ENCODE results near the gene SPACA4. TPM values are rescaled to one million over a fixed set of nuclear protein-coding genes. Genes with fewer than 3 reads are reported as not detected.
"Not testable (repeated sequence)": the region's sequence is repeated elsewhere in the genome, so short reads cannot be mapped to it uniquely, and the experiment has no call there.

The SPACA4 gene
- total RNA-seq, 1 experiment from 2014 or later = not detected

DNA sequence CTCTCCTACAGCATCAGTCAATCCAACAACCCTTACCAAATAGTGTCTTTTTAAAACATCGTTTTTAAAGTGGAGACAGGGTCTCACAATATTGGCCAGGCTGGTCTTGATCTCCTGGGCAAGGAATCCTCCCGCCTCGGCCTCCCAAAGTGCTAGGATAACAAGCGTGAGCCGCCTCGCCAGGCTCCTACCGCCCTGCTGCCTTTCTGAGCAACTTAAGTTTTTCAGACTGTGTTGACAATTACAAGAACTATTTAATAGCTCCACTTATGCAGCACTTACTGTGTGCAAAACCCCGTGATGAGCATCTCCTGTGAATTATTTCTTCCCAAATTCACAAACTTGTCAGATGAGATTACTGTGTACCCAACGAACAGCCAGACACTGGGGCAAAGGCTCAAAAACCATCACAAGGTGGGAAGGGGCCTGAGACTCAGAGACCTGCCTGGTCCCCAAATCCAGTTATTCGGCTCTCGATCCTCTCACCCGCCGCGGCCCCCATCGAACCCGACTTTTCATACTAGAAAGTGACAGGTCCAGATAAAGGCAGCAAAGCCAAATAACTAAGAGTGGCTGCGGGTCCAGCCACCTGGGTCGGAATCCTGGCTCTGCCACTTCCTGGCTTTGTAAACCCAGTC is 11.9 kb downstream of the SPACA4 start:
- DNase-seq (ENCODE audit: low read depth) = no peak

DNA sequence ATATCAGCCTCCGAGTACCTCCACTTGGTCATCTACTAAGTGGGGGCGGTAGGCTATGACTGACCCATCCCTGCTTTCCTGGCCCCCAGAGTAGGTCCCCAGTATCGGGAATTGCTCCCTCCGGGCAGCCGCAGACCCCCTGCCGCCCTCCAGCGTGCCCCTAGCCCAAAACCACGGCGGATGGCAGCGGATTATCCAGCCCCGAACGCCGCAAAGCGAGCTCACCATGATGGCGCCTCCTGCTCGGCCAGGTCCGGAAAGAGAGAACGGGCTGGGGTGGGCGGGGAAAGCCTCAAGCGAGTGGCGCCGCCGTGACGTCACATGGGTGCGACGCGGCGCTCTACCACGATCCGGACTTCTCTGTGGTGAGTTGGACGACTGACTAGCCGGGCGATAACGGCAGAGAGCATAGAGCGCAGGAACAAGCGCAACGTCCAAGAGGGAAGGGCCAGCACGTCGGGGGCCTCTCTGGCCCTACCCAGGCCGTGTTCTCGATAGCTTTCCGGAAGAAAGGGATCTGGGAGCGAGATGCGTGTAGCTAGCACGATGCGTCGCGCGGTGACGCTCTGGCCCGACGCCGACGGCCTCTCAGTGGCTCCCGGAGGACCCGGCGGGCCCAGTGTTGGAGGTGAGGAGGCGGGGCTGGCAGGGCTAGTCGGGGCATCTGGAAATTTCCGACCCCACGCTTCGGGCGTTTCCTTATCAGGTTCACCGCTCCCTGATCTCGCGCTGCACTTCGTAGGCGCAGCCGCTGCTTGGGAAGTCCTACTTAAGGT is 12.6 kb downstream of the SPACA4 start, which contains the start of the genes RPL18 and SPHK2:
TSS of gene RPL18 (minus strand) at position 263 of the 776 bp plus-strand sequence. CDS start at position 228, 35 bp downstream.
TSS of gene SPHK2 (plus strand) at position 591 of the 776 bp plus-strand sequence. CDS start 1,009 bp downstream, outside the sequence.
- peak; percentile 100 for DNase-seq (ENCODE audit: low read depth)

DNA sequence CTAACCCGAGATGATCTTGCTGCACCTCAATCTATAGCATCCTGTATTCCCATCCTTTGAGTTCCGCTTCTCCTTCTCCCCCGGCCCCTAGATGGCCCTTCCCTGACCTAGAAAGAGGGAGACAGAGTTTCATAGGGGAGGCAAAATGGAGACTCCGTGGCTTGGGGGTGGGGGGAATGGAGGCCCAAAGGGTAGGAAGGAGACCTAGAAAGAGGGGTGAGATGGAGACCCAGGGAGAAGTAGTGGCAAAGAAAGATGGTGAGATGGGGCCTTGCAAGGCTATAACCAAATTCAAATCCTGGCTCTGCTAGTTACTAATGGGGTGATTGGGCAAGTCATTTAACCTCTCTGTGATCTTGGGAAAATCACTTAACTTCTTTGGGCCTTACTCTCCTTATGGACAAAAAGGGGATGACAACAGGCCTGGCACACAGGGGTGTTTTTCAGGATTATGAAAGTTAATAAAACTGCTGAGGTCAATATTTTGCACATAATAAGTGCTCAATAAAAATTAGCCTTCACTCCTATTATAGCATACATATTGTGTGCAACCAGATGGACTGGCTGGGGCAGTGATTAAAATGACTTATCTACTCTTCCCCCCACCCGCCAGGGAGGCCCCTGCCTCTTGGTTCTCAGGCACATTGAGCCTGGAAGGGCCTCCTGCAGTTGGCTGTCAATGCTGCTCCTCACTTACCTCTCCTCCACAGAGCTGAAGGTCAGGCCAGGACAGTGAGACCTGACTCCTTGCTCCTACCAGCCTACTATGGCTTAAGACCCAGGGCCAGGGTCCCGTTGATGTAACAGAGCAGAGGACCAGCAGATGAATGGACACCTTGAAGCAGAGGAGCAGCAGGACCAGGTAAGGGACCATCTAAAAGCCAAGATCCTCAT is 13.4 kb downstream of the SPACA4 start:
- DNase-seq (ENCODE audit: low read depth) = no peak

GRCh38 chr19:48623556-48624066 is 17.1 kb downstream of the SPACA4 start:
- DNase-seq (ENCODE audit: low read depth) = no peak

DNA sequence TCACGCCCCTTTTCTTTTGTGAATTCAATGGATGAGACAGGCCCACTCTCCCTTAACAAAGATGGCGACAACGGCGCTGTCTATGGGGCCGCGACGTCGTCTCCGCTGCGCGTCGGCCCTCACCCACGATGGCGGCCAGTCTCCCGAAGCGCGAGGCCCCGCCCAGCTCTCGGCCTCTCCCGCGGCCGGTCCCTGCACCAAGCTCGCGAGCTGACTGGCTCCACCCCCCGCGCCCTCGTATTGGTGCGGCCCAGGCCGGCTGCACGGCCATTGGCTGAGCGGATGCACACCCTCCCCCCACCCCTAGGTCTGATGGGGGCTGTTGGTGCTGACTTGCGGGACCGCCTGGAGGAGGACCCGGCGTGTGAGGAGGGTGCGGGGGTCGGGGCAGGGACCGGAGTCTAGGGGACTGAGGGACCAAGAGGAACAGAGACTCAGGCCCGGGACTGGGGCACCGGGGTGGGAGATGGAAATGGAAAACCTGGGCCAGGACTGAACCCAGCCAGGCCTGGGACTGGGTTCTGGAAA is 17.6 kb downstream of the SPACA4 start:
- peak; percentile 97 for DNase-seq (ENCODE audit: low read depth)

GRCh38 chr19:48624791-48625723 is 18.5 kb downstream of the SPACA4 start:
- DNase-seq (ENCODE audit: low read depth) = no peak

- DNase-seq (ENCODE audit: low read depth) = no peak
These were observed 19.4 kb downstream of the SPACA4 start for GRCh38 chr19:48625891-48626327.

GRCh38 chr19:48627201-48627864 is 20.8 kb downstream of the SPACA4 start:
- no peak for DNase-seq (ENCODE audit: low read depth)

GRCh38 chr19:48627865-48628314 is 21.3 kb downstream of the SPACA4 start:
- DNase-seq (ENCODE audit: low read depth) = no peak

DNA sequence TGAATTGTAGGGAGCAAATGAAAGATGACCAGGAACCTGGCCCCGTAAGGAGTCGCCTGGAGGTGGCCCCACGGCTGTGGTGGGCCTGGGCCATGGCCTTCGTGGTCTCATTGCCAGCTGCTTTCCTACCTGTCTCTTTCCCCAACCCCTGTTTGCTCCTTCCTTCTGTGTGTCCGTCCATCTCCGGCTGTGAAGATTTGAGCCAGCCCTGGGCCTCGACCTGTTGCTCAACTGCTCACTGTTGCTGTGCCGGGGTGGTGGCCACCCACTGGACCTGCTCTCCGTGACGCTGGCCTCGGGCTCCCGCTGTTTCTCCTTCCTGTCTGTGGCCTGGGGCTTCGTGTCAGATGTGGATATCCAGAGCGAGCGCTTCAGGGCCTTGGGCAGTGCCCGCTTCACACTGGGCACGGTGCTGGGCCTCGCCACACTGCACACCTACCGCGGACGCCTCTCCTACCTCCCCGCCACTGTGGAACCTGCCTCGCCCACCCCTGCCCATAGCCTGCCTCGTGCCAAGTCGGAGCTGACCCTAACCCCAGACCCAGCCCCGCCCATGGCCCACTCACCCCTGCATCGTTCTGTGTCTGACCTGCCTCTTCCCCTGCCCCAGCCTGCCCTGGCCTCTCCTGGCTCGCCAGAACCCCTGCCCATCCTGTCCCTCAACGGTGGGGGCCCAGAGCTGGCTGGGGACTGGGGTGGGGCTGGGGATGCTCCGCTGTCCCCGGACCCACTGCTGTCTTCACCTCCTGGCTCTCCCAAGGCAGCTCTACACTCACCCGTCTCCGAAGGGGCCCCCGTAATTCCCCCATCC is 22.1 kb downstream of the SPACA4 start:
- DNase-seq (ENCODE audit: low read depth) = no peak

DNA sequence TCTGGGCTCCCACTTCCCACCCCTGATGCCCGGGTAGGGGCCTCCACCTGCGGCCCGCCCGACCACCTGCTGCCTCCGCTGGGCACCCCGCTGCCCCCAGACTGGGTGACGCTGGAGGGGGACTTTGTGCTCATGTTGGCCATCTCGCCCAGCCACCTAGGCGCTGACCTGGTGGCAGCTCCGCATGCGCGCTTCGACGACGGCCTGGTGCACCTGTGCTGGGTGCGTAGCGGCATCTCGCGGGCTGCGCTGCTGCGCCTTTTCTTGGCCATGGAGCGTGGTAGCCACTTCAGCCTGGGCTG is 22.7 kb downstream of the SPACA4 start:
- DNase-seq (ENCODE audit: low read depth) = no peak

GRCh38 chr19:48629599-48630295 is 23.2 kb downstream of the SPACA4 start:
- no peak for DNase-seq (ENCODE audit: low read depth)

- peak; percentile 53 for DNase-seq (ENCODE audit: low read depth)
These were observed 23.9 kb downstream of the SPACA4 start for GRCh38 chr19:48630296-48631063.

DNA sequence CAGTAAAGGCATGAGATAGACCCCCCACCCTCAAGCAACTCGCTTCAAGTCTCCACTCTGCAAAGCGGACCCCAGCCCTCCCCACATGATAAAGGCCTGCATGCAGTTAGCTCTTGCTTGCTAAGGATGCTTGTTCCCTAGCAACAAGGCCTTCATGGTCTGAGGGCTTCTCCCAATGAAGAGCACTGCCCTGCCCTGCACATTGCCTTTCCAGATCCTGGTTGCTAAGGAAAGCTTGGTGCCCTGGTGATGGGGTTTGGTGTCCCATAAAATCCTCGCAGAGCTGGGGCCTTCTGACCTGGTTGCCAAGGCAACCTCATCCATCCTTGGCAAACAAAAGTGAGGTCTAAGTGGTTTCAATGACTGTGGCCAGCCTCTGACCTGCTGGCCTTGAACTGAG is 24.7 kb downstream of the SPACA4 start:
- DNase-seq (ENCODE audit: low read depth) = no peak

DNA sequence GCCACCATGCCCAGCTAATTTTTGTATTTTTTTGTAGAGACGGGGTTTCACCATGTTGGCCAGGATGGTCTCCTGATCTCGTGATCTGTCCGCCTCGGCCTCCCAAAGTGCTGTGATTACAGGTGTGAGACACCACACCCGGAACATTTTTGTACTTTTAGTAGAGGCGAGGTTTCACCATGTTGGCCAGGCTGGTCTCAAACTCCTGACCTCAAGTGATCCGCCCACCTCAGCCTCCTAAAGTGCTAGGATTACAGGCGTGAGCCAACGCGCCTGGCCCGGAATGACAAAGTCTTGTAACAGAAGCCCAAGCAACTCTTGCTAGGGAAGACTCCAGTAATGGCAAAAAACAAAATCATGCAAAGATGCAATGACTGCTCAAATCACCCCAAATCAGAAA is 25.7 kb downstream of the SPACA4 start:
- DNase-seq (ENCODE audit: low read depth) = not testable (repeated sequence)

DNA sequence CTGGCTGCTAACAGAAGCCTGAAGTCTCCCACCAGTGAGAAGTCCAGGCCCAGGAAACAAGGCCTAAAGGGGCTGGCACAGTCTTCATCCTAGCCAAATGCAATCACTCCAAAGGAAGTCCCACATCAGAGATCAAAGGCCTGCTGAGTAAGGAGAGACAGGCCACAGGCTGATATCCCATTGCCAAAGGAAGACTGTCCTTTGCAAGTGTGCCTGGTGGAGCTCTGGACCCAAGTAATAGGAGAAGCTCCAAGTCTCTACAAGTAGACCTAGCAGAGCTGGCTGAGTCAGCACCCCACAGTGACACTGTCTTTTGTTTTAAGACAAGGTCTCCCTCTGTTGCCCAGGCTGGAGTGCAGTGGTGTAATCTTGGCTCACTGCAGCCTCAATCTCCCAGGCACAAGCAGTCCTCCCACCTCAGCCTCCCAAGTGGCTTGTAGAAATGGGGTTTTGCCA is 26.2 kb downstream of the SPACA4 start:
- peak; percentile 76 for DNase-seq (ENCODE audit: low read depth)
